MM.1S (cell line): ENCODE data around the gene SNX5.

ENCODE experiments used
- DNase-seq: peaks from one replicate; pipeline ENCODE4 v3.0.0-alpha.2; 2015
- H2AFZ ChIP-seq: fragments of 300-600 bp; sonication (generic); 2 replicates; pipeline ENCODE4 v1.6.0; 2016; ENCODE audit warnings: antibody characterized with exemption, low read length
- H3F3A ChIP-seq: fragments of 300-600 bp; sonication (generic); 2 replicates; pipeline ENCODE4 v1.6.1; 2016; ENCODE audit warnings: mild to moderate bottlenecking, antibody characterized with exemption, low read length, moderate library complexity, mixed read lengths; ENCODE audit not compliant: insufficient read depth
- H3K27ac ChIP-seq: fragments of 300-600 bp; sonication (generic); 2 replicates; pipeline ENCODE4 v1.5.1; 2016; ENCODE audit warnings: mild to moderate bottlenecking, low read length
- H3K27me3 ChIP-seq: fragments of 300-600 bp; sonication (generic); replicated peaks from 2 replicates; pipeline ENCODE4 v1.6.0; 2016; ENCODE audit warnings: low read length; ENCODE audit not compliant: insufficient read depth
- H3K36me3 ChIP-seq: fragments of 300-600 bp; sonication (generic); replicated peaks from 2 replicates; pipeline ENCODE4 v1.6.1; 2016; ENCODE audit warnings: mild to moderate bottlenecking, low read length, mixed read lengths; ENCODE audit not compliant: insufficient read depth
- H3K4me1 ChIP-seq: fragments of 300-600 bp; sonication (generic); 2 replicates; pipeline ENCODE4 v1.6.1; 2016; ENCODE audit warnings: low read length, mixed read lengths
- H3K4me2 ChIP-seq: fragments of 300-600 bp; sonication (generic); 2 replicates; pipeline ENCODE4 v1.6.0; 2016; ENCODE audit warnings: low read depth, low read length
- H3K4me3 ChIP-seq: fragments of 300-600 bp; sonication (generic); 2 replicates; pipeline ENCODE4 v1.5.1; 2016; ENCODE audit warnings: low read length, mixed read lengths
- H3K79me2 ChIP-seq: fragments of 300-600 bp; sonication (generic); 2 replicates; pipeline ENCODE4 v1.6.1; 2016; ENCODE audit warnings: mixed run types, low read length, mixed read lengths
- H3K9ac ChIP-seq: fragments of 300-600 bp; sonication (generic); 2 replicates; pipeline ENCODE4 v1.6.1; 2016; ENCODE audit warnings: low read length, mixed read lengths
- H3K9me2 ChIP-seq: fragments of 300-600 bp; sonication (generic); replicated peaks from 2 replicates; pipeline ENCODE4 v1.6.1; 2016; ENCODE audit warnings: mild to moderate bottlenecking, low read length, mixed read lengths; ENCODE audit not compliant: insufficient read depth
- H3K9me3 ChIP-seq: fragments of 300-600 bp; sonication (generic); replicated peaks from 2 replicates; pipeline ENCODE4 v1.6.1; 2016; ENCODE audit warnings: mild to moderate bottlenecking, low read length, mixed read lengths; ENCODE audit not compliant: insufficient read depth
- H4K20me1 ChIP-seq: fragments of 300-600 bp; sonication (generic); 2 replicates; pipeline ENCODE4 v1.6.1; 2016; ENCODE audit warnings: mild to moderate bottlenecking, low read length, moderate library complexity, mixed read lengths; ENCODE audit not compliant: insufficient read depth
- EZH2 ChIP-seq: fragments of 300-600 bp; sonication (generic); optimal IDR thresholded peaks from 2 replicates; pipeline ENCODE3; 2017; ENCODE audit warnings: low read depth, mild to moderate bottlenecking, antibody characterized with exemption, low read length, mixed read lengths
- EZH2phosphoT487 ChIP-seq: fragments of 300-600 bp; sonication (generic); IDR thresholded peaks from 2 replicates; pipeline ENCODE4 v1.6.1; 2018; ENCODE audit warnings: antibody characterized with exemption, low read length
- TF ChIP-seq, protein P1 (sequence below): fragments of 300-600 bp; sonication (generic); IDR thresholded peaks from 2 replicates; pipeline ENCODE4 v1.5.1; 2016; ENCODE audit warnings: antibody characterized with exemption, low read length, mixed read lengths

Gene SNX5

DNA sequence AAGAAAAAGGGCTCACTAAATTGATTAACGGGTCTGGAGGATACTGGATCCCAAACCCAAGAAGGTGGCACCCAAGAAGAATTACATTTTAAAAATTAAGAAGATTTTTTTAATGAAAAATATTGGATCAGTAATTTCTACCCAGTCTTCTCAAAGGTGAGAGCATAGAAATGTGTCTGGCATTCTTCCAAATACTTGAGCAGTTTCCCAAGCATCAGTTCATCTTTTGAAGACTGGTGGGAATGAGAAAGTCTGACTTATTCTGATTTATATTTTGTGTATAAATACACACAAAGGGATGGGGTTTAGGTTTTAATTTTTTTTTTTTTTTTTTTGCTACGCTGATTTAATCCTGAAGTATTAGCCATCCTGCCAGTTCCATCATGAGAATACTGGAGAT is 3.5 kb upstream of the SNX5 start:
- H2AFZ ChIP-seq = no peak overlapping the region
- H3K4me2 ChIP-seq = peak overlapping the region; percentile 85
- H3F3A ChIP-seq = peaks cover 39% of the 10 kb centered on the region
- 0 out of 2 replicates have a peak, but pooled peaks cover 3% of the 10 kb centered on the region for H3K36me3 ChIP-seq
- no peaks in the 10 kb centered on the region for H4K20me1 ChIP-seq
- no peaks in the 10 kb centered on the region for H3K9me3 ChIP-seq
- H3K4me3 ChIP-seq = peak overlapping the region; percentile 97
- 0 out of 2 replicates have a peak, but pooled peaks cover 7% of the 10 kb centered on the region for H3K4me1 ChIP-seq
- no peaks in the 10 kb centered on the region for H3K9me2 ChIP-seq
- TF ChIP-seq, protein P1, sequence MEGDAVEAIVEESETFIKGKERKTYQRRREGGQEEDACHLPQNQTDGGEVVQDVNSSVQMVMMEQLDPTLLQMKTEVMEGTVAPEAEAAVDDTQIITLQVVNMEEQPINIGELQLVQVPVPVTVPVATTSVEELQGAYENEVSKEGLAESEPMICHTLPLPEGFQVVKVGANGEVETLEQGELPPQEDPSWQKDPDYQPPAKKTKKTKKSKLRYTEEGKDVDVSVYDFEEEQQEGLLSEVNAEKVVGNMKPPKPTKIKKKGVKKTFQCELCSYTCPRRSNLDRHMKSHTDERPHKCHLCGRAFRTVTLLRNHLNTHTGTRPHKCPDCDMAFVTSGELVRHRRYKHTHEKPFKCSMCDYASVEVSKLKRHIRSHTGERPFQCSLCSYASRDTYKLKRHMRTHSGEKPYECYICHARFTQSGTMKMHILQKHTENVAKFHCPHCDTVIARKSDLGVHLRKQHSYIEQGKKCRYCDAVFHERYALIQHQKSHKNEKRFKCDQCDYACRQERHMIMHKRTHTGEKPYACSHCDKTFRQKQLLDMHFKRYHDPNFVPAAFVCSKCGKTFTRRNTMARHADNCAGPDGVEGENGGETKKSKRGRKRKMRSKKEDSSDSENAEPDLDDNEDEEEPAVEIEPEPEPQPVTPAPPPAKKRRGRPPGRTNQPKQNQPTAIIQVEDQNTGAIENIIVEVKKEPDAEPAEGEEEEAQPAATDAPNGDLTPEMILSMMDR = no peak
- TF ChIP-seq EZH2phosphoT487 (no peak), EZH2 (no peak)
- DNase-seq = no peak
- peak overlapping the region; percentile 99; the same call in 1 of the 2 replicates for H3K27ac ChIP-seq
- H3K27me3 ChIP-seq = no peaks in the 10 kb centered on the region
- H3K9ac ChIP-seq = peak overlapping the region; percentile 99; the same call in 1 of the 2 replicates
- peaks cover 80% of the 10 kb centered on the region for H3K79me2 ChIP-seq

DNA sequence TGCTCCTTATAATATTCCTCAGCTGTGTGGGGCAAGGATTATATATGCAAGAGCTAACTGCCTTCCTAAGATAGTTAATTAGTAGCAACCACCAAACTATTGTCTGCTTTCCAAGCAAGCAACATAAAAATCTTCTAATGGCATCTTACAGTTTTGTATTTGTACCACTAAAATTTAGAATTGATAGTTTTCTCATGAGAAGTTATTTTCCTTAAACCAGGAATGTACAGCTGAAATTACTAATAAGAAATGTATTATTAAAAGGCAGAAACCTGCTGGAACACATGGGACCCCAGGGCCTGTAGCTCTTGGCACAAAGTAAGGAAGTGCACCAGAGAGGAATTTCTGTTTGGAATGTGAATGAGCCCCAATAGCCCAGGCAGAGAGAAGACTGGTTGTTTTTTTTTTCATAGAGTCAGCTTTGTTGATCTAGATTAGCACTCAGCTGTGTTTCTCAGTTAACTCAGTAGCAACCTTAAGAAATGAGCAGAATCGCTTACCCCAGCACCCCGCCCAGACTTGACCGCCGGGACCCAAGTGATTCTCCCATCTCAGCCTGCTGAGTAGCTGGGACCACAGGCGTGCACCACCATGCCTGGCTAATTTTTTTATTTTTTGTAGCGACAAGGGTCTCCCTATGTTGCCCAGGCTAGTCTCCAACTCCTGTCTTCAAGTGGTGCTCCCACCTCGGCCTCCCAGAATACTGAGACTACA is 2.9 kb upstream of the SNX5 start:
- peak overlapping the region; percentile 97 for H3K4me3 ChIP-seq
- H3K9ac ChIP-seq = peak overlapping the region; percentile 99; the same call in 1 of the 2 replicates
- TF ChIP-seq EZH2 (no peak), EZH2phosphoT487 (no peak)
- TF ChIP-seq, protein P1 = no peak
- no peaks in the 10 kb centered on the region for H3K9me2 ChIP-seq
- 0 out of 2 replicates have a peak, but pooled peaks cover 7% of the 10 kb centered on the region for H3K4me1 ChIP-seq
- peaks cover 87% of the 10 kb centered on the region for H3K79me2 ChIP-seq
- H4K20me1 ChIP-seq = peaks cover 3% of the 10 kb centered on the region; the same call in 1 of the 2 replicates
- peaks cover 46% of the 10 kb centered on the region for H3F3A ChIP-seq
- H3K27me3 ChIP-seq = no peaks in the 10 kb centered on the region
- peak overlapping the region; percentile 99; the same call in 1 of the 2 replicates for H3K27ac ChIP-seq
- peak overlapping the region; percentile 85 for H3K4me2 ChIP-seq
- 0 out of 2 replicates have a peak, but pooled peaks cover 7% of the 10 kb centered on the region for H3K36me3 ChIP-seq
- no peak overlapping the region for H2AFZ ChIP-seq
- H3K9me3 ChIP-seq = no peaks in the 10 kb centered on the region
- peak; percentile 61 for DNase-seq

DNA sequence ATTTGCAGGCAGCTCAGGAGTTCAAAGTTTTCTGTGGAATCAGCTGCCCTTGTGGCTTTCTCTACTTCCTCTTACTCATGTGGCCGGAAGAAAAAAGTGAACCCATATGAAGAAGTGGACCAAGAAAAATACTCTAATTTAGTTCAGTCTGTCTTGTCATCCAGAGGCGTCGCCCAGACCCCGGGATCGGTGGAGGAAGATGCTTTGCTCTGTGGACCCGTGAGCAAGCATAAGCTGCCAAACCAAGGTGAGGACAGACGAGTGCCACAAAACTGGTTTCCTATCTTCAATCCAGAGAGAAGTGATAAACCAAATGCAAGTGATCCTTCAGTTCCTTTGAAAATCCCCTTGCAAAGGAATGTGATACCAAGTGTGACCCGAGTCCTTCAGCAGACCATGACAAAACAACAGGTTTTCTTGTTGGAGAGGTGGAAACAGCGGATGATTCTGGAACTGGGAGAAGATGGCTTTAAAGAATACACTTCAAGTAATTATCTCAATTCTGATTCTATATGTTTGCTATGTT is 1.4 kb upstream of the SNX5 start:
- peaks cover 93% of the 10 kb centered on the region for H3K79me2 ChIP-seq
- H3K4me3 ChIP-seq = peak overlapping the region; percentile 97
- peak overlapping the region; percentile 99 for H3K9ac ChIP-seq
- H3K4me1 ChIP-seq = peaks cover 17% of the 10 kb centered on the region
- H3K4me2 ChIP-seq = peak overlapping the region; percentile 85
- H4K20me1 ChIP-seq = peaks cover 17% of the 10 kb centered on the region
- peak overlapping the region; percentile 99 for H3K27ac ChIP-seq
- no peaks in the 10 kb centered on the region for H3K9me2 ChIP-seq
- peaks cover 58% of the 10 kb centered on the region for H3F3A ChIP-seq
- no peaks in the 10 kb centered on the region for H3K27me3 ChIP-seq
- TF ChIP-seq EZH2 = no peak
- TF ChIP-seq EZH2phosphoT487 = no peak
- TF ChIP-seq, protein P1 = no peak
- H3K36me3 ChIP-seq = peaks cover 5% of the 10 kb centered on the region; the same call in 1 of the 2 replicates
- DNase-seq = peak; percentile 77
- no peaks in the 10 kb centered on the region for H3K9me3 ChIP-seq
- H2AFZ ChIP-seq = peak overlapping the region; percentile 75; the same call in 1 of the 2 replicates
